ENCODE measurements around the gene AK9.

AK9 gene

DNA sequence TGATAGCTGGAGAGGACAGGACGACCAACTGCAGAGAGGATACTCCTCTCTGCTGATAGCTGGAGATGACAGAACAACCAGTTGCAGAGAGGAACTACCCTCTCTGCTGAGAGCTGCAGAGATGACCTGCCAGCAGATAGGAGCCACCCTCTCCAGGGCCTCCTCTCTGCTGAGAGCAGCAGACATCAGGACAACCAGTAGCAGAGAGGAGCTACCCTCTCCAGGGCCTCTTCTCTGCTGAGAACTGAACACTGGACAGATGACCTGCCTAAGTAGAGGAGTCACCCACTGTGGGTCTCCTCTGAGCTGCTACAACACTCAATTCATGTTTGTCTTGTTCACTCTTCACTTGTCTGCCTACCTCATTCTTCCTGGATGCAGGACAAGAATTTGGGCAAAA lies 180.6 kb downstream of the AK9 start:
- FAIRE-seq, result no peak

DNA sequence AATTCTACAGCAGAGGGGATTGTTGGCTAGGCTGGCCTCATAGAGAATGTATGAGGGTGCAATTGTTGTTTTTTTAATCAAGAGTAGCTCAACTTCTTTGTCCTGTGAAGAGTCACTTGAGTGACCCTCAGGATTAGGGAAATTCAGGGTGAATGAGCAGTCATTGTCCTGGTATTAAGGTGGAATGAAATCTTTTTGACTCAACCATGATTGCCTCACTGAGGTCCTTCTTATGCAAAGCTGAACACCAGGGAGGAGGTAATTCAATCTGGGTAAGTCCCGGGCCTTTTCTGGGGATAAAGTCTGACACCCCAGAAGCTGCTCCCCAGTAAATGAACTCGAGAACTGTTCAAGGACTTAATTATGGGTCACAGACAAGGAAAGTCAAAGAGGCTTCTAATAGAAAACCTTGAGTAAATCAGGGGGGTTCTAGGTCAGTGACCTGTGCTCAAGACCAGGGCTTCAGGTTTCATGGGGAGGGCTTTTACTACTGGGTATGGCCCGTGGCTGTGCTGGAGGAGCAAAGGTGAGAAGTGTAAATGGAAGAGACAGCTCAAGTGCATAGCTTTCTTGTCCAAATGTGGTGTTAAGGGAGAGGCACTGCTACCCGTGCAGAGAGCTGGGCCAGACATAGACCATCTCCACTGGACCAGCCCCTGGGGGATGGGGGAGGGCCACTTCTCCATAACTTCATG lies 182.7 kb downstream of the AK9 start:
- FAIRE-seq, result no peak

DNA sequence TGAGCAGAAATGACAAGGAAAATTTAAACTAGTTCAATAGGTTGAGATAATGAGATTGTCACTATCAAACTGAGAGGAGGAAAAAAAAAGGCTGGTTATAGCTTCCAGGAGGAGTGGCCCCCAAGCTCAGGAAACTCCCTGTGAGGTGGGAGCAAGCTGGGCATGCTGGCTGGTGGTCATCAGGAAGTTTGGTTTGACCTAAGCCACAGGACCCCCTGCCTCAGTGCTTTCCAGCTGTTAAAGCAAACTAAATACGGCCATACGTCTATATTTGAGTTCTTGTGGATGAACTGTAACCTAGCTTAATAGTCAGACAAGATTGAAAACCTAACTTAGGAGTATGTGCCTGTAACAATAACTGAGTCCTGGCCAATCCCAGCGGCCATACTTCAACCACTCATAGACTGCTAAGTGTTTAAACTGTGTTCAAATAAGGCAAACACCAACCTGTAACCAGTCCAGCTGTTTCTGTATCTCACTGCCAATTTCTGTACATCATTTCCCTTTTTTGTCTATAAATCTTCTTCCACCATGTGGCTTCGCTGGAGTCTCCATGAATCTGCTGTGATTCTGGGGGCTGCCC lies 183.4 kb downstream of the AK9 start:
- FAIRE-seq, result no peak

DNA sequence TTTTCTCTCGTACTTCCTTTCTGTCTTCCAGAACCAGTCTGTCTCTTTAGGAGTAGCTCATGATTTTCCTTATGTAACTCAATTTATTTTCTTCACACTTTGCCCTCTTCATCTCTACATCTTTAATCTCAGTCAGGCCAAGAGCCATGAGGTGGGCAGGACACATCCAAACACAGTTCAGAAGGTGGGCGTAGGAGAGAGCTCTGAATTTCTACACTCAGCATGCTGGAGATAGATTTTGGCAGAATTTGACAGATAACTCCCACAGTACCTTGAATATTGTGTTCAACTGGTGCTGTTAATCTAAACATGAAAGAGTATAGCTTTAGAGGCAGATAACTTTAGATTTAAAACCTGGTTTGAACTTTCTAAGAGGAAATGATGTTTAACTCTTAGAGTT lies 184.2 kb downstream of the AK9 start:
- FAIRE-seq, result no peak

DNA sequence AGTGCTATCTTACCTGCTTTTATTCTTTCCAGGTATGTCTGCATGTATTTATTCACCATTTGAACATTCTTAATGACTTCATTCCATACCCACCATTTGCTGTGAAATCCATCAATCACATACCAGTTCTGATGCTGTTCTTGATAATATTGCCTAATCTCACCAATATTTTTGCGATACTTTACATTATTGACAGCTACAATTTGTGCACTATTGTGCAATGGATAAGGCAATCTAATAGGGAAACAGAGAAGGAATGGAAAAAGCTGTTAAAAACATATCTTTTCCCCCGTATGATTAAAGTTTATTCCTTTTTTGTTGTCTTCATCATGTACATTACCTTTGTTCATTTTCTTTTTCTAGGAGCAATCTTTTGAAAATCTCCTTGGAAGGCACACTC lies 184.7 kb downstream of the AK9 start:
- no peak for FAIRE-seq

DNA sequence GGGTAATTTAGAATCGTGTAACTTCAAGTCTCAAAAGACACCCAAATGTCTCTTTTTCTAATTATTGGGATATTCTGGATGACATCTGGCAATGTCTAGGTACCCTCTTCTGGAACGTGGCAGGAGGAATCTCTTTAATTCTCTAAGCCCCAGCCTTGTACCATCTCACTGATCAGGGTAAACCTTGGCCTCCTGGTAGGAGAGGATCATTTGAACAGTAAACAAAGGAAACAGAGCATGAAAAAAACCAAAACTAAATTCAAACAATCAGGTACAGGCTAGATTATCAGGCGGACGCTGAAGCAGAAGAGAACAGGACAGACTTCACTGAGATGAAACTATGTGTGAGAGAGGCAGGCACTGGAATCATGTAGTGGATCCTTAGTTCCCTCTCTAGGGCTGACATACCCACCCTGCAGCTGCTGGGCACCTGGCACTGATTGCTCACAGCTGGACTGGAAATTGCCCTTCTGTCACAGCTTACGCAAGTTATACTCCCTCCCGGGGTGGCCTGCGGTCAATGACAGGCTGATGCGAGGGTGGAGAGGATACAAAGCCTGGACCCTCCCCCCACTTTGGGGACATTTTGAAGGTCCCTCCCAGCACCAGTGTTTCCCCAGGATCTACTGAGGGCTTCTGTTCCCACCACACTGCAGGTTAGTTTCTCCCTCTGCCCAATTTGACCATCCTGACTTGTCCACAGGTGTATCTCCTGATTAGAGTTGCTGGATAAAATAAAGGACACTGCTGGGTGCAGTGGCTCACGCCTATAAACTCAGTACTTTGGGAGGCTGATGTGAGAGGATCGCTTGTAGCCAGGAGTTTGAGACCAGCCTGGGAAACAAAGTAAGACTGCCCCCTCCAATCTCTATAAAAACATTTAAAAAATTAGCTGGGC lies 187.4 kb downstream of the AK9 start:
- no peak for FAIRE-seq

DNA sequence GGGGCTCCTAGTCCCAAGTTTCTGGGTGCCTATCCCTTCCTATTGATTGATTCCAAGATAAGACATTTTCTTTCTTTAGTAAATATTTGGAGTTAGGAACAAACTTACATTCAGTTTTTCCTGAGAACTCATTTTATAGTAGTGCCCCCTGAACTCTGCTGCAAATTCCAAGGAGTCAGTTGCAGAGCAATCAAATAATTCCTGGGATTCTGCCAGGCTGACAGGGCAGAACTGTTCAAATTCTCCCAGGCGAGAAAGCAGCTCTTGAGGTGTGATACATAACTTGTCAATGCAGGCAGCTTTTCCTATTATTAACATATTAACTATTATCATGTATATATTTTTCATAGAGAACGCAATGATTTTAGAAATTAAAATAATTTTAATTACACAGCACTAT lies 192.1 kb downstream of the AK9 start:
- FAIRE-seq, result no peak

DNA sequence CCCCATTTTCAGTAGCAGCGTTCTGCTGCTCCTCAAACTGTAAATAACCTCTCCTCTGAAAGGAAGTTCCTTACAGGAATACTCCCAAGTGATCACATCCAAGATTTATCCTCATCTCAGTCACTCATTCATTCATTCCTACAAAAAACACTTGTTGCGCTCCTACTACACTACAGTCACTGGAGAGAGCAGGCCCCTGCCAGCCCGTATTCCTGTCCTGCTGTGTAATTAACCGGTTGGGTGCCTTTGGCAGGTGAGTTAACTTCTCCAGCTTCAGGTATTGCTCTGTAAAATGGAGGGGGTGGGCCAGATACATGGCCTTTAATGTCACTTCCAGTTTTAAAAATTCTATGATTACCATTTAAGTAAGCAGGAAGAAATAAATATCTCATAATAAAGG lies 192.9 kb downstream of the AK9 start:
- no peak for FAIRE-seq

DNA sequence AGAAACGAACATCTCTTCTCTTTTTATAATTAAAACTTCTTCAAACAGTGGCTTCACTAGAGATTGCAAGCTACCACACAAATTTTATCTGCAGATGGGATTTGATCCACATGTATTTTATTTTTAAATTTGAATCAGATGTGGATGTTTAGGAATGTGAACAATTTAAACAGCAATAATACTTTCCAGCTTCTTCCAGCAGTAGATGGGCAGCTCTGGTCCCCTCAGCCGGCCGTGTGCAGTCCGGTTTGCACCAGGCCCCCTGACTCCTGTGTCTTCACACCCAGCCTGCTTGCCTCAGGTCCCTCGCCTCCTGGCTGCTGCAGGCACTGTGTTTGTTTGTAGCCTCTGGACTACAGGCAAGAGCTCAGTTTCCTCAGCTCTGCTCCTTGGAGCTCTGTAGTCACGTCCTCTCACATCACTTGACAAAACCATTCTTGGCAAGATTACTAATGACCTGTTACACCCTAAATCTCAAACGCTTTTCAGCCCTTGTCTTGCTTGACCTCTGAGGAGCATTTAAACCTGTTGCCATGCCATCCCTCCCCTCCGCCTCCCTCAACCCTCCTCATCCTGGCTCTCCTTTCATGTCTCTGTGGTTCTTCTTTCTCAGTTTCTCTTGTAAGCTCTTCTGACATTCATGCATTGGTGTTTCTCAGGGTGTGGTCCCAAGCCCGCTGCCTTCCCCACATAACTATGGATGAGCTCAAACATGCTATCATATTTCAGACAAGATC lies 194.8 kb downstream of the AK9 start:
- FAIRE-seq, result no peak

DNA sequence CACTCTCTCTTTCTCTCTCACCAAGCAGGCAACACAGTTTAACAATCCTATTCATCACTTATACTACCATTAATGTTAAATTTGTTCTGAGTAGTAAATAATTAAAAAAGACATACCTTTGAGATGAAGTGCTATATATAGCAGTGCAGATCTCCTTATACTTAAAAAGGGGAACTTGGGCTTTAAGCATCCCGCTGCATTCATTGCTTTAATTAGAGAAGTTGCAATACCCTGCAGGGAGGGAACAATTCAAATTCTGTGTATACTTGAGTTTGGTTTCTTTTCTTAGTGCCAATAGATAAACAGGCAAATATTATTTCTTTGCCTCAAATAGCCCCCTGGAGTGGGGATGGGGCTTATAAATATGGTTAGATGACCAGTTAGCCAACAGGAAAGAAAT lies 197.1 kb downstream of the AK9 start:
- FAIRE-seq, result no peak

DNA sequence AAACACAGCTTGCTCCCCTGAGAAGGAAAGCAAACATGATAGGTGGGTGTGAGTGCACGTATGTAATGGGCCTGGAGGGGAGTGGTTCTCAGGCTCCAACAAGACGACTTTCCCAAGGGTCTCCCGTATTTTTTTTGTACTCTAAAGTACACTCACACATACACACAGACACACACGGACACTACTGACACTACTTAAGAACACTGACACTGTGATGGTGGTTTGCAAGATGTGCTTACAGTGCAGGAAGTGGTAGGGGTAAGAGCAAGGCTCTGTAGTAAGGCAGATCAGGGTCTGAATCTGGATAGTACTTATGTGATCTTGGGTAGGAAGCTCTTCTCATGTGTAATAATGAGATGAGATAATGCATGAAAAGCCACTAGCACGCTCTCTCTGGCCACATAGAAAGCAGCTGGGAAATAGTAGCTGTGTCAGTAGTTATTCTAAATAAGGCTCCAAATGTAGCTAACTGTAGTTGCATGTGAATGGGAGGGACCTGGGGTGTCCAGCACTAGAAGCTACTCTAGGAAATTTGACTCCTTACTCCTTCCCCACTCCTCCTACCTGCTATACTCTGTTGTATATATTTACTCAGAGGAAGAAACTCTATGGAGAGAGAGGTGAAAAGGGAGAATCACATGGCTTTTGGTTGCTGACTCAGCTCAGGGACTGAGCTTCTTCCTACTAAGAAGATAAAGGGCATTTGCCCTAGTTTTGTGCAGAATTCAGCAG lies 199.6 kb downstream of the AK9 start:
- FAIRE-seq, result no peak

DNA sequence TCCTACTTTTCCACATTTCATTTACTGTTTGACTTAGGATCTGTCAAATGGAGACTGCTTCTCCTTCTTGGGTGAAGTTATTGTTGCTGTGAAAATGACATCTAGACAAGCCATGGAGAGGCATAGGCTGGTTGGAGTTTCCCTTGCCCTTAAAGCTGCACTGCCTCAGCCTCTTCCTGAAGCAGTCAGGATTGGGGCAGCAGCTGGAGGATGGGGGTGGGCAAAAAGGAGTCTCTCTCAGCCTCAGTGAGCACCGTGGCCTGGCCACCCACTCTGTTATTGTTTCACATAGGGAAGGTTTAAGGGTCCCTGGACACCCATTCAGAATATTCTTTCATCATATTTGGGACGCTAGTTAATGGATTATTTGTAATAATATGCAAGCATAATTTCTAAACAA lies 200.3 kb downstream of the AK9 start:
- FAIRE-seq, result no peak

DNA sequence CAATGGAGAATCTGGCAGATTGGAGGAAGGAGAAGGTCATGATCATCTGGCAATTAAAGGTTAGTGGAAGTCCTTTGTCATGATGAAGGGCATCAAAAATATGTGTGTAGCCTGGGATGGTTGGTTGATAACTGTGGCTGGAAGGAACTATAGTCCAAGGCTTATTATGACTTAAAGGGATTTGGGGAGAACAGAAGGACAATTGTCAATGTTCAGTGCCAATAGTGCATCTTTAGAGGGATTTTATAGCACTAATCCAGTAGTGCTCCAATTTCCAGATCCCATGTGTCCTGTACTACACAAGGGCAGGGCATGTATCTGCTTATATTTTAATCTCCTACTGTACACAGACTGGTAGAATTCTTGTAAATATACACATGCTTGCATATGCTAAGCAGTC lies 203.0 kb downstream of the AK9 start:
- FAIRE-seq, result no peak

DNA sequence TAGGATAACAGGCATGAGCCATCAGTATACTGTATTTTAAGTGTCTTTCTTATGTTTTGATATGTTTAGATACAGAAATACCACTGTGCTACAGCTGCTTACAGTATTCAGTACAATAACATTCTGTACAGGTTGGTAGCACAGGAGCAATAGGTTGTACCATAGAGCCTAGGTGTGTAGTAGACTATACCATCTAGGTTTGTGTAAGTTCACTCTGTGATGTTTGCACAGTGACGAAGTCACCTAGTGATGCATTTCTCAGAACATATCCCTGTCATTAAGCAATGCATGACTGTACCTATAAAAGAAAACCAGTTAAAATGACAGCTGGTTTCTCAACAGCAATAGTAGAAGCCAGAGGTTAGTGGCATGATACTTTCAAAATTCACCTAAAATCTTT lies 204.9 kb downstream of the AK9 start:
- FAIRE-seq, result peak; percentile 60

DNA sequence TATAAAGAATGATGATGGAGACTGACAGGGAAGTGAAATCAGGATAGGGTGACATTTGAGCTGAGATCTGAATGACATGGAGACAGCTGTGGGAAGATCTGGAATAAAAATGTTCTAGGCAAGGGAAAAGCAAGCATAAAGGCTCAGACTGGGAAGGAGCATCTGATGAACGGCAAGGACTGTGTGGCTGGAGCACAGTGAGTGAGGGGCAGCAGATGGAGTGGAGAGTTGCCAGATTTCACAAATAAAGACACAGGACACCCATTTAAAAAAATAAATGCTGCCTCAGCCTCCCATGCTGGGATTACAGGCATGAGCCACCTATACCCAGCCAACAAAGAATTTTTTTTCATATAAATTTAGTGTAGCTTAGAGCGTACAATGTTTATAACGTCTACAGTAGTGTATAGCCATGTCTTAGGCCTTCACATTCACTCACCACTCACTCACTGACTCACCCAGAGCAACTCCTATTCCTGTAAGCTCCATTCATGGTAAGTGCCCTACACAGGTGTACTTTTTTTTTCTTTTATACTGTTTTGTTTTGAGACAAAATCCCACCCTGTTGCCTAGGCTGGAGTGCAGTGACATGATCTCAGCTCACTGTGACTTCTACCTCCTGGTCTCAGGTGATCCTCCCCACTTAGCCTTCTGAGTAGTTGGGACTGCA lies 205.6 kb downstream of the AK9 start:
- FAIRE-seq, result no peak

DNA sequence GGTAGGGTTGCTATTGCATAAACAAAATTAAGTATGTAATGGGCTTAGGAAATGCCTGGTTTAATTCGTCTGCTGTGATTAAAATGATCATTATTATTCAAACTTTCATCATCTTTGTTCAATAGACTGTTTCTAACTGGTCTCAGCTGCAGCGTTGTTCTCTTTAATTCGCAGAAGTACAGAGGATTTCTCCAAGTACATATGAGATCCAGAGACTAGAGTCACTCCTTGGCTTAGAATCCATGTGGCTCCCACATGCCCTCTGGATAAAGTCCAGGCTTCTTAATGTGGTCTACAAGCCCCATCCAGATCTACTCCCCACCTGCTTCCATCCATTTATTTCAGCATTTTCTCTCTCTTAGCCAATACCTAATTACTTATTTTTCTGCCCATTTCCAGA lies 206.9 kb downstream of the AK9 start:
- no peak for FAIRE-seq

DNA sequence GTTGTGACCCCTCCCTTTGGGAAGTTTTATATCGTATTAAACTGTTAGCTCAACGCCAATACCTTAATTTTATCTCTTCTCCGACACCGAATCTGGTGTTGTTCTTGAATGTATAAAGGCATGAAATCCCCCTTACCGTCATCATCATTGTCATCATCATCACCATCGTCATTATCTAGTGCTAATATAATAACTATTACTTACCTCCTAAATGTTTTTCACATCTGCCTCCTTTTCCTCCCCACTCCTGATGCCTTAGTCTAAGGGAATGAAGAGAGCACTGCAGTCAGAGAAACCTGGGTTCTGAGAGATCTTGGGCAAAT lies 207.3 kb downstream of the AK9 start:
- no peak for FAIRE-seq

DNA sequence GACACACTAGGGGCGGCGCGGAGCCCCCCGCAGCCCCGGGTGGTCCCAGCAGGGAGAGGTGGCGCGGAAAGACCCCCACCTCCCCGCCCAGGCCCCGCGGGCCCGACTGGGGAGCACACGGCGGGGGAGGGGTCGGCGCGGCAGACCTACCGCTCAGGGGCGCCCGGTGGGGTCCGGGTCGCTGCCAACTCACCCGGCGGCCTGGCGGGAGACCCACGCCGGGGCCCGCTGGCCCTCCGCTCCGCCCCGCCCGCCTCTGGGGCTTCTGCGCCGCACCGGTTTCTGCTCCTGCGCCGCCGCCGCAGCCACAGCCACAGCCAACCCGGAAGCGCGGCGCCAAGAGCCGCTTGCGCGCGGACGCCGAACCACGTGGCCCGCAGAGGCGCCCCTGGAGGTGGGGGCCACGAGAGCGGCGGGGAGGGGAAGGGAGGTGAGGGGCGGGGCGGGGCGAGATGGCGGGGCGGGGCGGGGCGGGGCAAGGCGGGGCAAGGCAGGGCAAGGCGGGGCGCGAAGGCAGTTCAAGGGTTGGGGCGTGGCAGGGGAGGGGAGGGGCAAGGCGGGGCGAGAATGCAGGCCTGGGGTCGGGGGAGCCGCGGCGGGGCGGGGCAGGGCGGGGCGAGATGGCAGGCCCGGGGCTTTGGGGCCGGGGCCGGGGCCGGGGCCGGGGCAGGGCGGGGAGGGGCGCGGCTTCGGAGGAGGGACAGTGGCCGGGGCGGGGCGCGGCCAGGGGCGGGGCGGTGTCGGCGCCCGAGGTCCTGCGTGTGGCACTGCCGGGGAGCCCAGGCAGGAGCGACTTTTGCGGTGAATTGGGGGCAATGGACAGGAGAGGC lies 207.9 kb downstream of the AK9 start, which contains the start of gene ZBTB24:
ZBTB24 (minus strand) TSS at position 315 of the 830 bp plus-strand sequence. CDS start 1,193 bp downstream, outside the sequence.
- FAIRE-seq, result no peak

DNA sequence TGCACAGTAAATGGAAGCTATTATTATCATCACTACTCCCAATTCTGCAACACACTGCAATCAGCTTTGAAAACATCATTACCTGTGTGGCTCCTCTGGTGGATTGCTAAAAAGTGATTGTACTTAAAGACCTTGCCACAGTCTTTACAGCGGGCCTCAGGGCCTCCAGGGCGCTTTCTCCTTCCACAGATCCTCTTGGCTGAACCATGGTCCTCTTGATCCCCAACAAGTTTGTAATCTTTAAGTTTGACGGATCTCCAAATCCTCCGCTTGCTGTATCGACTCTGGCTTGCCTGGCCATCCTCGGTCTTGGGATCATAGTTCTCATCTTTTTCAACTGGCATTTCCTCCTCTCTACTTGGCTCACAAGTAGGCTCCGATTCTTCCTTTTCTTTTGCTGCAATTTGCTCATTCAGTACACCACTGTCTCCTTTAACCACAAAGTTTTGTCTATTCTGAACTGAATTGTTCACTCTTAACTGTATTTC lies 210.0 kb downstream of the AK9 start:
- no peak for FAIRE-seq

DNA sequence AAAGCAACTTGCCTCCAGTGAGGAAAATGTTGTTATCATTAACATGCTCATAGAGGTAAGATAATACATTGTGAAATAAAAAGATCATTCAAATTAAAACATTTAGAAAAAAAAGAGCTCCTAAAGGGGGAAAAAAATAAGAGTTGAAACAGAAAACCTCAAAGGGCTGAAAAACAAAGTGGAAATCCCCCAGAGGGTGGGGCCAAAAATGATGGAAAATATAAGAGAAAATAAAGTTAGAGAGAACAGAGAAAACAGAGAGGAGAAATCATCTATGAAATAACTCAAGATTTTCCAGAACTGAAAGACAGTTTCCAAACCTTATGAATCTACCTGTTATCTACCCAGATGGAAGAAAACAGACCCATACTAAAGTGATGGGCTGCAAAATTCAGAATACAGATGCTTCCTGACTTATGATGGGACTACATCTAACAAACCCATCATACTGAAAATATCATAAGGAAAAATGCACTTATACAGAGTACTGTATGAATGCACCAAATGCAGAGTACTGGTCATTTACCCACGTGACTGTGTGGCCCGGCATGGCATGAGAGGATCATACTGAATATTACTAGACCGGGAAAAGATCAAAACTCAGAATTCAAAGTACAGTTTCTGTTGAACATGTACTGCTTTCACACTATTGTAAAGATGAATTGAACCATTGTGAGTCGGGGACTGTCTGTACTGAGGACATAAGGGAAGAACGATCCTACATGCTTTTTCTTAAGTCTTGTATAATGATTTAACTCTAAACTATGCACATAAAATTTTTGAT lies 212.0 kb downstream of the AK9 start:
- no peak for FAIRE-seq

All from colon (tissue), 2 donors.